H9 (cell line): ENCODE results near the gene ADAMTSL5. TPM values are rescaled to one million over a fixed set of nuclear protein-coding genes. Genes with fewer than 3 reads are reported as not detected.

Experiments used
- DNase-seq: peaks from one replicate; pipeline ENCODE4 v3.0.0-alpha.2; 2017
- H2AFZ ChIP-seq: one replicate; pipeline ENCODE4 v1.6.1; 2013; ENCODE audit warnings: mild to moderate bottlenecking, low read length, control low read depth, moderate library complexity
- H2AK5ac ChIP-seq: 2 replicates; pipeline ENCODE4 v1.6.1; 2013; ENCODE audit warnings: low read length, control low read depth, mixed read lengths; ENCODE audit not compliant: insufficient read length
- H2BK120ac ChIP-seq: one replicate; pipeline ENCODE4 v1.6.1; 2013; ENCODE audit warnings: low read depth, mild to moderate bottlenecking, low read length, control low read depth, inconsistent platforms; ENCODE audit not compliant: poor library complexity, severe bottlenecking
- H2BK12ac ChIP-seq: 2 replicates; pipeline ENCODE4 v1.6.1; 2013; ENCODE audit warnings: low read length, control low read depth, mixed read lengths, low read depth; ENCODE audit not compliant: insufficient read length
- H2BK15ac ChIP-seq: 2 replicates; pipeline ENCODE4 v1.6.1; 2013; ENCODE audit warnings: low read depth, low read length, control low read depth
- H2BK20ac ChIP-seq: one replicate; pipeline ENCODE4 v1.6.1; 2013; ENCODE audit warnings: low read depth, mild to moderate bottlenecking, low read length, control low read depth, inconsistent platforms; ENCODE audit not compliant: poor library complexity, severe bottlenecking
- H2BK5ac ChIP-seq: 2 replicates; pipeline ENCODE4 v1.6.1; 2013; ENCODE audit warnings: low read length, control low read depth, mixed read lengths; ENCODE audit not compliant: insufficient read length
- H3K14ac ChIP-seq: 2 replicates; pipeline ENCODE4 v1.6.1; 2013; ENCODE audit warnings: low read length, control low read depth; ENCODE audit not compliant: insufficient read depth
- H3K18ac ChIP-seq: 2 replicates; pipeline ENCODE4 v1.6.1; 2013; ENCODE audit warnings: low read depth, mild to moderate bottlenecking, mixed read lengths, low read length, control low read depth; ENCODE audit not compliant: insufficient read length
- H3K23ac ChIP-seq: 2 replicates; pipeline ENCODE4 v1.6.1; 2013; ENCODE audit warnings: low read length, control low read depth, mixed read lengths, low read depth; ENCODE audit not compliant: insufficient read length
- H3K23me2 ChIP-seq: 2 replicates; pipeline ENCODE4 v1.6.1; 2013; ENCODE audit warnings: low read depth, mild to moderate bottlenecking, mixed read lengths, low read length, control low read depth; ENCODE audit not compliant: insufficient read length, poor library complexity, severe bottlenecking
- H3K27ac ChIP-seq: 2 replicates; pipeline ENCODE4 v1.5.1; 2013; ENCODE audit warnings: low read length, control low read depth, mixed read lengths, low read depth; ENCODE audit not compliant: insufficient read length
- H3K27me3 ChIP-seq: 2 replicates; pipeline ENCODE4 v1.6.1; 2013; ENCODE audit warnings: low read length, control low read depth, inconsistent platforms; ENCODE audit not compliant: insufficient read depth
- H3K4ac ChIP-seq: 2 replicates; pipeline ENCODE4 v1.6.1; 2013; ENCODE audit warnings: low read depth, mild to moderate bottlenecking, control low read depth, inconsistent platforms, low read length, moderate library complexity
- H3K4me1 ChIP-seq: 2 replicates; pipeline ENCODE4 v1.6.1; 2013; ENCODE audit warnings: low read length, control low read depth, inconsistent platforms; ENCODE audit not compliant: insufficient read depth
- H3K4me2 ChIP-seq: 2 replicates; pipeline ENCODE4 v1.6.1; 2013; ENCODE audit warnings: low read length, control low read depth, mixed read lengths; ENCODE audit not compliant: insufficient read length, insufficient read depth
- H3K56ac ChIP-seq: 2 replicates; pipeline ENCODE4 v1.6.1; 2013; ENCODE audit warnings: low read depth, mild to moderate bottlenecking, mixed read lengths, low read length, control low read depth; ENCODE audit not compliant: insufficient read length
- H3K79me1 ChIP-seq: 2 replicates; pipeline ENCODE4 v1.6.1; 2013; ENCODE audit warnings: low read depth, mild to moderate bottlenecking, moderate library complexity, low read length, control low read depth, inconsistent platforms; ENCODE audit not compliant: insufficient read depth, poor library complexity, severe bottlenecking
- H3K79me2 ChIP-seq: 2 replicates; pipeline ENCODE4 v1.6.1; 2013; ENCODE audit warnings: low read length, control low read depth, inconsistent platforms; ENCODE audit not compliant: insufficient read depth
- H3K9ac ChIP-seq: 2 replicates; pipeline ENCODE4 v1.6.1; 2013; ENCODE audit warnings: low read length, control low read depth, mixed read lengths; ENCODE audit not compliant: insufficient read length; ENCODE audit errors: extremely low read depth
- H3K9me3 ChIP-seq: one replicate; pipeline ENCODE4 v1.6.1; 2013; ENCODE audit warnings: low read depth, low read length, inconsistent platforms; ENCODE audit not compliant: control insufficient read depth
- H3T11ph ChIP-seq: one replicate; pipeline ENCODE4 v1.6.1; 2013; ENCODE audit warnings: mild to moderate bottlenecking, low read length, control low read depth, inconsistent platforms
- H4K20me1 ChIP-seq: one replicate; pipeline ENCODE4 v1.6.1; 2013; ENCODE audit not compliant: control insufficient read depth, insufficient read length, insufficient read depth
- H4K5ac ChIP-seq: 2 replicates; pipeline ENCODE4 v1.6.1; 2013; ENCODE audit warnings: low read depth, mild to moderate bottlenecking, mixed read lengths, low read length, control low read depth; ENCODE audit not compliant: insufficient read length
- H4K8ac ChIP-seq: replicated peaks from 2 replicates; pipeline ENCODE4 v1.6.1; 2013; ENCODE audit warnings: low read length, control low read depth, mixed read lengths, low read depth; ENCODE audit not compliant: insufficient read length
- H4K91ac ChIP-seq: 2 replicates; pipeline ENCODE4 v1.6.1; 2013; ENCODE audit warnings: low read depth, mild to moderate bottlenecking, moderate library complexity, mixed read lengths, low read length, control low read depth; ENCODE audit not compliant: insufficient read length
- H3K27ac Mint-ChIP-seq, 3 experiments: 2 replicates in 2 of 3; 3 replicates in 1 of 3; pipeline ENCODE4 v1.8.0; 2020 to 2021; ENCODE audit warnings: mixed read lengths in 3 of 3, mild to moderate bottlenecking in 1 of 3, moderate library complexity in 1 of 3
- H3K27me3 Mint-ChIP-seq: 2 replicates; pipeline ENCODE4 v1.8.0; 2021; ENCODE audit warnings: low read depth, mild to moderate bottlenecking, moderate library complexity, mixed read lengths
- H3K36me3 Mint-ChIP-seq, 3 experiments: 2 replicates in 2 of 3; 3 replicates in 1 of 3; pipeline ENCODE4 v1.8.0; 2020 to 2021; ENCODE audit warnings: low read depth in 3 of 3, mixed read lengths in 3 of 3; ENCODE audit not compliant: insufficient read depth in 1 of 3
- H3K4me1 Mint-ChIP-seq, 2 experiments: 2 replicates each; pipeline ENCODE4 v1.8.0; 2020; ENCODE audit warnings: mixed read lengths in 2 of 2
- H3K4me3 Mint-ChIP-seq, 2 experiments: 2 replicates in 1 of 2; 3 replicates in 1 of 2; pipeline ENCODE4 v1.8.0; 2020 to 2021; ENCODE audit warnings: mild to moderate bottlenecking in 2 of 2, mixed read lengths in 2 of 2, moderate library complexity in 1 of 2
- H3K9me3 Mint-ChIP-seq, 2 experiments: 2 replicates in 1 of 2; 3 replicates in 1 of 2; pipeline ENCODE4 v1.8.0; 2020; ENCODE audit warnings: mild to moderate bottlenecking in 2 of 2, mixed read lengths in 2 of 2, moderate library complexity in 1 of 2
- WGBS: extraction: QIAGEN DNeasy Blood & Tissue Kit; methylation state at CpG from one replicate; pipeline ENCODE4 v1.1.7; 2013; ENCODE audit warnings: missing lambda C conversion rate, low lambda C conversion rate, mixed read lengths; ENCODE audit not compliant: insufficient read length; ENCODE audit errors: extremely low coverage; 5-methylcytosine and 5-hydroxymethylcytosine counted together
- total RNA-seq: library from RNA; stranded (reverse); gene quantifications from 2 replicates; pipeline ENCODE4 v1.2.1, GENCODE V29; 2021
- TF ChIP-seq, protein P1 (sequence below): fragments of 200-600 bp; sonication (generic); conservative IDR thresholded peaks from 3 replicates; pipeline ENCODE4 v1.8.0; 2021; ENCODE audit warnings: antibody characterized with exemption, mild to moderate bottlenecking

The ADAMTSL5 gene
- total RNA-seq, 1 experiment from 2014 or later, result 1.5 TPM

DNA sequence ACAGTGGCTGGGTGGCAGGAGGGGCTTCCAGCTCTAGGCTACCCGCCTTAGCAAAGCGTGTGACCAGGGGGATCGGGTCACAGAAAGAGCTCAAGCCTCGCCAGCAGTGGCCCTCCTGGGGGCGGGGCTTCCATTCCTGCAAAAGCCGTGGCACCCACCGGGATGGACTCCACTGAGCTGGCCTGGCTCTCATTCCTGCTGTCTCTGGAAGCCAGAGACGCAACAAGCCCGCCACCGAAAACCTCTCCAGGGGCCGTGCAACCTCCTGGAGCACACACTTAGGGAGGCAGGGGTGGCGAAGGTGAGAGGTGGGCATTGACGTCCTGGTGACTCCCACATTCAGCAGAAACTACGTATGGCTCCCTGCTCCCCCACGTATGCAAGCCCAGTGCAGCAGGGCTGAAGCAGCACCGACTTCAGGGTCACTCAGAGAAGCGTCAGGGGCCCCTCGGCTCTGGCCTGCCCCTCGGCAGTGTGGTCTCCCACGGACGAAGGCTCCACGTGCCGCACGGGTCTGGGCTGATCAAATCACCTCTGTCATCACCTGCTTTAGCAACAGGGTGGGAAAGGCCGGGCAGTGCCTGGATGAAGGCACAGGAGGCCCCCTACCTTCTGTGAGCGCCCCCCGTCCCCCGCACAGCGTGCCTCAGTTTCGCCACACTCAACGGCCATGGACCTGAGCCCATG lies 36.9 kb downstream of the ADAMTSL5 start:
- no peak overlapping the region for H3K4me2 ChIP-seq
- no peak overlapping the region for H2AK5ac ChIP-seq
- no peaks in the 10 kb centered on the region for H3K9me3 ChIP-seq
- H2BK12ac ChIP-seq, result no peak overlapping the region
- H2BK20ac ChIP-seq, result no peak overlapping the region
- H3K4me3 Mint-ChIP-seq, result peak overlapping the region in 1 of 2 experiments; percentile 35; a peak in 1 of 5 replicates
- no peak overlapping the region for H2BK15ac ChIP-seq
- DNase-seq, result peak; percentile 20
- H3T11ph ChIP-seq, result no peak overlapping the region
- H3K14ac ChIP-seq, result no peak overlapping the region
- no peak overlapping the region for H3K9ac ChIP-seq
- peaks cover 6% of the 10 kb centered on the region; the same call in 1 of the 2 replicates for H3K27me3 ChIP-seq
- no peak overlapping the region for H3K27ac ChIP-seq
- peaks cover 3% of the 10 kb centered on the region for H3K23me2 ChIP-seq
- no peak overlapping the region for H3K27ac Mint-ChIP-seq
- H4K20me1 ChIP-seq, result peaks cover 3% of the 10 kb centered on the region
- no peaks in the 10 kb centered on the region for H3K79me1 ChIP-seq
- H3K23ac ChIP-seq, result no peak overlapping the region
- H4K91ac ChIP-seq, result no peak overlapping the region
- H3K36me3 Mint-ChIP-seq, result peaks cover 5 to 13% (median 11%) of the 10 kb centered on the region in 3 experiments; a peak in 6 of 7 replicates
- H3K79me2 ChIP-seq, result no peaks in the 10 kb centered on the region
- no peak overlapping the region for H2AFZ ChIP-seq
- TF ChIP-seq, protein P1, sequence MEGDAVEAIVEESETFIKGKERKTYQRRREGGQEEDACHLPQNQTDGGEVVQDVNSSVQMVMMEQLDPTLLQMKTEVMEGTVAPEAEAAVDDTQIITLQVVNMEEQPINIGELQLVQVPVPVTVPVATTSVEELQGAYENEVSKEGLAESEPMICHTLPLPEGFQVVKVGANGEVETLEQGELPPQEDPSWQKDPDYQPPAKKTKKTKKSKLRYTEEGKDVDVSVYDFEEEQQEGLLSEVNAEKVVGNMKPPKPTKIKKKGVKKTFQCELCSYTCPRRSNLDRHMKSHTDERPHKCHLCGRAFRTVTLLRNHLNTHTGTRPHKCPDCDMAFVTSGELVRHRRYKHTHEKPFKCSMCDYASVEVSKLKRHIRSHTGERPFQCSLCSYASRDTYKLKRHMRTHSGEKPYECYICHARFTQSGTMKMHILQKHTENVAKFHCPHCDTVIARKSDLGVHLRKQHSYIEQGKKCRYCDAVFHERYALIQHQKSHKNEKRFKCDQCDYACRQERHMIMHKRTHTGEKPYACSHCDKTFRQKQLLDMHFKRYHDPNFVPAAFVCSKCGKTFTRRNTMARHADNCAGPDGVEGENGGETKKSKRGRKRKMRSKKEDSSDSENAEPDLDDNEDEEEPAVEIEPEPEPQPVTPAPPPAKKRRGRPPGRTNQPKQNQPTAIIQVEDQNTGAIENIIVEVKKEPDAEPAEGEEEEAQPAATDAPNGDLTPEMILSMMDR, result no peak
- no peaks in the 10 kb centered on the region for H3K4me1 ChIP-seq
- WGBS, result no CpG with 5 or more reads among the region's 31 CpGs
- H4K8ac ChIP-seq, result no peak overlapping the region
- H3K9me3 Mint-ChIP-seq, result no peaks in the 10 kb centered on the region
- H2BK120ac ChIP-seq, result no peak overlapping the region
- H4K5ac ChIP-seq, result no peak overlapping the region
- no peak overlapping the region for H2BK5ac ChIP-seq
- no peak overlapping the region for H3K18ac ChIP-seq
- peaks cover 26% of the 10 kb centered on the region for H3K27me3 Mint-ChIP-seq
- peaks cover 0 to 15% of the 10 kb centered on the region in 2 experiments; a peak in 2 of 4 replicates for H3K4me1 Mint-ChIP-seq
- H3K56ac ChIP-seq, result no peak overlapping the region
- no peak overlapping the region for H3K4ac ChIP-seq
